ENCODE data around the gene SNRK. TPM values are rescaled to one million over a fixed set of nuclear protein-coding genes. Genes with fewer than 3 reads are reported as not detected.

Gene SNRK
- total RNA-seq, 1 experiment from 2014 or later = 14.4 TPM

- H3K4me2 ChIP-seq = no peak overlapping the region
- H3K9me3 ChIP-seq (ENCODE audit: insufficient read depth, low read depth) = no peaks in the 10 kb centered on the region
- intact Hi-C loops (cut with micrococcal nuclease; ENCODE audit: unreplicated experiment) = no loop called here
- ChIA-PET POLR2A (ENCODE audit: unreplicated experiment) (interaction anchor here (0.5 kb wide), 1 partner anchor 806 kb away, joined by 4 read pairs; no protein-coding TSS in a partner anchor), CTCF (no interaction called here)
- H3K36me3 ChIP-seq (ENCODE audit: low read depth) = 0 out of 2 replicates have a peak, but pooled peaks cover 3% of the 10 kb centered on the region
- no peak overlapping the region for H3K4me3 ChIP-seq
- H3K4me1 ChIP-seq (replicated peaks; ENCODE audit: insufficient read depth) = no peaks in the 10 kb centered on the region
- no peaks in the 10 kb centered on the region for H3K27me3 ChIP-seq (ENCODE audit: insufficient read depth, low read depth)
- H3K9me2 ChIP-seq (ENCODE audit: insufficient read depth) = no peaks in the 10 kb centered on the region
- TF ChIP-seq, protein P1, sequence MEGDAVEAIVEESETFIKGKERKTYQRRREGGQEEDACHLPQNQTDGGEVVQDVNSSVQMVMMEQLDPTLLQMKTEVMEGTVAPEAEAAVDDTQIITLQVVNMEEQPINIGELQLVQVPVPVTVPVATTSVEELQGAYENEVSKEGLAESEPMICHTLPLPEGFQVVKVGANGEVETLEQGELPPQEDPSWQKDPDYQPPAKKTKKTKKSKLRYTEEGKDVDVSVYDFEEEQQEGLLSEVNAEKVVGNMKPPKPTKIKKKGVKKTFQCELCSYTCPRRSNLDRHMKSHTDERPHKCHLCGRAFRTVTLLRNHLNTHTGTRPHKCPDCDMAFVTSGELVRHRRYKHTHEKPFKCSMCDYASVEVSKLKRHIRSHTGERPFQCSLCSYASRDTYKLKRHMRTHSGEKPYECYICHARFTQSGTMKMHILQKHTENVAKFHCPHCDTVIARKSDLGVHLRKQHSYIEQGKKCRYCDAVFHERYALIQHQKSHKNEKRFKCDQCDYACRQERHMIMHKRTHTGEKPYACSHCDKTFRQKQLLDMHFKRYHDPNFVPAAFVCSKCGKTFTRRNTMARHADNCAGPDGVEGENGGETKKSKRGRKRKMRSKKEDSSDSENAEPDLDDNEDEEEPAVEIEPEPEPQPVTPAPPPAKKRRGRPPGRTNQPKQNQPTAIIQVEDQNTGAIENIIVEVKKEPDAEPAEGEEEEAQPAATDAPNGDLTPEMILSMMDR (conservative IDR thresholded peaks at IDR 0.05) = no peak
- TF ChIP-seq EZH2 (IDR thresholded peaks at IDR 0.05; ENCODE audit: low read depth) = no peak
- H4K20me1 ChIP-seq (ENCODE audit: insufficient read depth) = no peaks in the 10 kb centered on the region
- H3K27ac ChIP-seq = no peak overlapping the region
- H3K79me2 ChIP-seq (ENCODE audit: low read depth) = peaks cover 26% of the 10 kb centered on the region
- H3F3A ChIP-seq (ENCODE audit: insufficient read depth, low read depth) = no peaks in the 10 kb centered on the region
- no TSS peak for BruUV-seq (replicated peaks)
- DNase-seq = no peak
- no peak overlapping the region for H2AFZ ChIP-seq
These were observed 33.5 kb downstream of the SNRK start for GRCh38 chr3:43319794-43320193.

- Histone ChIP-seq H3K27ac (no peak overlapping the region), H3K27me3 (ENCODE audit: insufficient read depth, low read depth) (no peaks in the 10 kb centered on the region), H3K79me2 (ENCODE audit: low read depth) (peaks cover 26% of the 10 kb centered on the region), H3K4me3 (no peak overlapping the region), H2AFZ (no peak overlapping the region), H4K20me1 (ENCODE audit: insufficient read depth) (no peaks in the 10 kb centered on the region), H3K9me2 (ENCODE audit: insufficient read depth) (no peaks in the 10 kb centered on the region), H3K9me3 (ENCODE audit: insufficient read depth, low read depth) (no peaks in the 10 kb centered on the region), H3K4me1 (replicated peaks; ENCODE audit: insufficient read depth) (no peaks in the 10 kb centered on the region), H3K36me3 (ENCODE audit: low read depth) (0 out of 2 replicates have a peak, but pooled peaks cover 3% of the 10 kb centered on the region), H3F3A (ENCODE audit: insufficient read depth, low read depth) (no peaks in the 10 kb centered on the region), H3K4me2 (no peak overlapping the region)
- DNase-seq = no peak
- CTCF ChIA-PET = no interaction called here
- TF ChIP-seq, protein P1 (conservative IDR thresholded peaks at IDR 0.05) = no peak
- TF ChIP-seq EZH2 (IDR thresholded peaks at IDR 0.05; ENCODE audit: low read depth) = no peak
- POLR2A ChIA-PET (ENCODE audit: unreplicated experiment) = interaction anchor here (0.5 to 0.7 kb wide), 2 partner anchors 22 to 806 kb away, joined by 4 to 15 read pairs; no protein-coding TSS in a partner anchor
- no TSS peak for BruUV-seq (replicated peaks)
- intact Hi-C loops (cut with micrococcal nuclease; ENCODE audit: unreplicated experiment) = no loop called here
These were observed 33.9 kb downstream of the SNRK start for GRCh38 chr3:43320288-43320687.

GRCh38 chr3:43323541-43323940, 37.2 kb downstream of the SNRK start:
- Histone ChIP-seq H3K79me2 (ENCODE audit: low read depth) (peaks cover 25% of the 10 kb centered on the region), H3K9me2 (ENCODE audit: insufficient read depth) (no peaks in the 10 kb centered on the region), H3K9me3 (ENCODE audit: insufficient read depth, low read depth) (no peaks in the 10 kb centered on the region), H3F3A (ENCODE audit: insufficient read depth, low read depth) (no peaks in the 10 kb centered on the region), H4K20me1 (ENCODE audit: insufficient read depth) (no peaks in the 10 kb centered on the region), H3K4me1 (replicated peaks; ENCODE audit: insufficient read depth) (no peaks in the 10 kb centered on the region), H3K4me3 (no peak overlapping the region), H3K36me3 (ENCODE audit: low read depth) (0 out of 2 replicates have a peak, but pooled peaks cover 3% of the 10 kb centered on the region), H2AFZ (no peak overlapping the region), H3K4me2 (no peak overlapping the region), H3K27me3 (ENCODE audit: insufficient read depth, low read depth) (no peaks in the 10 kb centered on the region), H3K27ac (no peak overlapping the region)
- ChIA-PET POLR2A (ENCODE audit: unreplicated experiment) (no interaction called here), CTCF (no interaction called here)
- intact Hi-C loops (cut with micrococcal nuclease; ENCODE audit: unreplicated experiment) = no loop called here
- BruUV-seq (replicated peaks) = no TSS peak
- no peak for TF ChIP-seq EZH2 (IDR thresholded peaks at IDR 0.05; ENCODE audit: low read depth)
- TF ChIP-seq, protein P1 (conservative IDR thresholded peaks at IDR 0.05) = no peak
- DNase-seq = no peak
